Activated CD8-positive, alpha-beta T cell treated with anti-CD3 and anti-CD28 coated beads for 36 hours (primary cell): ENCODE measurements around the gene DGCR2. TPM values are rescaled to one million over a fixed set of nuclear protein-coding genes. Genes with fewer than 3 reads are reported as not detected.
"Not testable (repeated sequence)": the region's sequence is repeated elsewhere in the genome, so short reads cannot be mapped to it uniquely, and the experiment has no call there.

Source experiments
- ATAC-seq: fragments of 200-7000 bp; cut with Tn5 transposase; one replicate; pipeline ENCODE4 v1.10.0; 2021; ENCODE audit warnings: mild to moderate bottlenecking, moderate library complexity
- CTCF ChIA-PET: fragments of 350-600 bp; sonication (Branson Sonifier 250); formaldehyde crosslinking; loops from one replicate; lab custom pipeline; 2021; ENCODE audit warnings: antibody characterized with exemption; lab: Charles Lee
- POLR2A ChIA-PET: fragments of 350-600 bp; sonication (Branson Sonifier 250); formaldehyde crosslinking; loops from one replicate; lab custom pipeline; 2021; ENCODE audit warnings: antibody characterized with exemption; lab: Charles Lee
- DNase-seq: peaks from one replicate; pipeline ENCODE4 v3.0.0-alpha.2; 2020
- H3K27ac Mint-ChIP-seq: one replicate; pipeline ENCODE4 v1.8.0; 2021; ENCODE audit warnings: mild to moderate bottlenecking, mixed read lengths
- H3K27me3 Mint-ChIP-seq: one replicate; pipeline ENCODE4 v1.8.0; 2021; ENCODE audit warnings: mixed read lengths
- H3K36me3 Mint-ChIP-seq: one replicate; pipeline ENCODE4 v1.8.0; 2021; ENCODE audit warnings: low read depth, mixed read lengths
- H3K4me1 Mint-ChIP-seq: one replicate; pipeline ENCODE4 v1.8.0; 2021; ENCODE audit warnings: low read depth, mixed read lengths
- H3K4me3 Mint-ChIP-seq: one replicate; pipeline ENCODE4 v1.8.0; 2021; ENCODE audit warnings: mild to moderate bottlenecking, moderate library complexity, mixed read lengths
- H3K9me3 Mint-ChIP-seq: one replicate; pipeline ENCODE4 v1.8.0; 2021; ENCODE audit warnings: mixed read lengths
- intact Hi-C: fragments of 100-400 bp; cut with micrococcal nuclease; formaldehyde crosslinking; loops from one replicate; pipeline ENCODE4 v1.10.0; 2022
- total RNA-seq, 2 experiments: library from RNA; stranded (reverse); gene quantifications; one replicate each; pipeline ENCODE4 v1.2.3, GENCODE V29; 2021
- TF ChIP-seq, protein P1 (sequence below): fragments of 200-600 bp; IDR thresholded peaks from one replicate; pipeline ENCODE4 v1.8.0; 2022; ENCODE audit warnings: antibody characterized with exemption, mild to moderate bottlenecking

Gene DGCR2
- total RNA-seq, 2 experiments from 2014 or later, result 18.0 to 20.0 TPM

DNA sequence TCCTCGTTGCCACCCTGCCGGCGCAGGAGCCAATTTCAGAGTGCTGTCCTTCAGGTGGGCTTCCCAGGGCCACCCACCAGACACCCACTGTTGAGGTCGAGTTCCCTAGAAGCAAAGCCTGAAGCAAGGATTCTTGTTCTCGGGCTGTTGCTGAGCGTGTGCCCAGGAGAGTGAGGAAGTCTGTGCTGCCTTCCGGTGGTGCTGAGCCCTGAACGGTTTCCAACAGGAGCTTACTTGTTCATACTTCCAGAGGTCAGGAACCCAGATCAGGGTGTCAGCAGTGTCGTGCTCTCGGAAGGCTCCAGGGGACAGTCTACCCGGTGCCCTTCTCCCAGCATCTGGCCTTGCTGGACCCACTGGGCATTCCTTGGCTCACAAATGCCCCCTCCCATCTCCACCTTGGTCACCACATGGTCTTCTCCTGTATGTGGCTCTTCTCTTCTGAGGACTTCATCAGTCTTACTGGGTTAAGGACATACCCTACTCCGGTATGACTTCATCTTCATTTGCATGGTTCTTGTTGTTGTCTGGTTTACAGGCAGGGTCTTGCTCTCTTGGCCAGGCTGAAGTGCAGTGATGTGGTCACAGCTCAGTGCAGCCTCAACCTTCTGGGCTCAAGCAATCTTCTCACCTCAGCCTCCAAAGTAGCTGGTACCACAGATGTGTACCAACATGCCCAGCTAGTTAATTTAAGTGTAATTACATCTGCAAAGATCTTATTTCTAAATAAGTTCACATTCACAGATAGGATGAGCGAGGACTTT, 45.1 kb upstream of the DGCR2 start:
- intact Hi-C loops, result no loop called here
- no peak for DNase-seq
- Mint-ChIP-seq H3K27ac (no peak overlapping the region), H3K4me3 (no peak overlapping the region), H3K4me1 (peaks cover 10% of the 10 kb centered on the region), H3K9me3 (no peaks in the 10 kb centered on the region), H3K36me3 (peaks cover 2% of the 10 kb centered on the region), H3K27me3 (peaks cover 32% of the 10 kb centered on the region)
- TF ChIP-seq, protein P1, sequence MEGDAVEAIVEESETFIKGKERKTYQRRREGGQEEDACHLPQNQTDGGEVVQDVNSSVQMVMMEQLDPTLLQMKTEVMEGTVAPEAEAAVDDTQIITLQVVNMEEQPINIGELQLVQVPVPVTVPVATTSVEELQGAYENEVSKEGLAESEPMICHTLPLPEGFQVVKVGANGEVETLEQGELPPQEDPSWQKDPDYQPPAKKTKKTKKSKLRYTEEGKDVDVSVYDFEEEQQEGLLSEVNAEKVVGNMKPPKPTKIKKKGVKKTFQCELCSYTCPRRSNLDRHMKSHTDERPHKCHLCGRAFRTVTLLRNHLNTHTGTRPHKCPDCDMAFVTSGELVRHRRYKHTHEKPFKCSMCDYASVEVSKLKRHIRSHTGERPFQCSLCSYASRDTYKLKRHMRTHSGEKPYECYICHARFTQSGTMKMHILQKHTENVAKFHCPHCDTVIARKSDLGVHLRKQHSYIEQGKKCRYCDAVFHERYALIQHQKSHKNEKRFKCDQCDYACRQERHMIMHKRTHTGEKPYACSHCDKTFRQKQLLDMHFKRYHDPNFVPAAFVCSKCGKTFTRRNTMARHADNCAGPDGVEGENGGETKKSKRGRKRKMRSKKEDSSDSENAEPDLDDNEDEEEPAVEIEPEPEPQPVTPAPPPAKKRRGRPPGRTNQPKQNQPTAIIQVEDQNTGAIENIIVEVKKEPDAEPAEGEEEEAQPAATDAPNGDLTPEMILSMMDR, result no peak
- ChIA-PET CTCF (interaction anchor here (1.2 kb wide), 1 partner anchor 23 kb away, joined by 4 read pairs; the partner anchor contains the start of gene ESS2), POLR2A (interaction anchor here (1.4 kb wide), 1 partner anchor 23 kb away, joined by 4 read pairs; the partner anchor contains the start of gene ESS2)
- ATAC-seq, result no peak

DNA sequence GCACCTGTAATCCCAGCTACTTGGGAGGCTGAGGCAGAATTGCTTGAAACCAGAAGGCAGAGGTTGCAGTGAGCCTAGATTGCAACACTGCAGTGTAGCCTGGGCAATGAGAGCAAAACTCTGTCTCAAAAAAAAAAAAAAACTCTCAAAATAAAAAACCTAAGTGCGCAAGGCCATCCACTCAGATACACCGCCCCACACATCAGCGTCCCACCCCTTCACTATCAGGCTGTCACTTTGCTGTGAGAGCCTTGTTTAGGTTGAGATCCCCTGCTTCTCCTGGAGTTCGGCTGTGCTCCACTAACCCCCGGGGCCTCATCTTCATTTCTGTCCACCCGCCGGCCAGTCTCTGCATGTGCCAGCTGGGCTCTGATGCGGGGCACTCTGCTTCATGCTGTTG, 44.2 kb upstream of the DGCR2 start:
- H3K9me3 Mint-ChIP-seq, result no peaks in the 10 kb centered on the region
- H3K27me3 Mint-ChIP-seq, result peaks cover 32% of the 10 kb centered on the region
- ATAC-seq, result no peak
- POLR2A ChIA-PET, result interaction anchor here (1.4 kb wide), 1 partner anchor 22 kb away, joined by 4 read pairs; the partner anchor contains the start of gene ESS2
- no peaks in the 10 kb centered on the region for H3K36me3 Mint-ChIP-seq
- no peak overlapping the region for H3K4me3 Mint-ChIP-seq
- DNase-seq, result no peak
- no peak overlapping the region for H3K27ac Mint-ChIP-seq
- TF ChIP-seq, protein P1, result no peak
- CTCF ChIA-PET, result interaction anchor here (1.2 kb wide), 1 partner anchor 22 kb away, joined by 4 read pairs; the partner anchor contains the start of gene ESS2
- H3K4me1 Mint-ChIP-seq, result peaks cover 10% of the 10 kb centered on the region
- intact Hi-C loops, result no loop called here

DNA sequence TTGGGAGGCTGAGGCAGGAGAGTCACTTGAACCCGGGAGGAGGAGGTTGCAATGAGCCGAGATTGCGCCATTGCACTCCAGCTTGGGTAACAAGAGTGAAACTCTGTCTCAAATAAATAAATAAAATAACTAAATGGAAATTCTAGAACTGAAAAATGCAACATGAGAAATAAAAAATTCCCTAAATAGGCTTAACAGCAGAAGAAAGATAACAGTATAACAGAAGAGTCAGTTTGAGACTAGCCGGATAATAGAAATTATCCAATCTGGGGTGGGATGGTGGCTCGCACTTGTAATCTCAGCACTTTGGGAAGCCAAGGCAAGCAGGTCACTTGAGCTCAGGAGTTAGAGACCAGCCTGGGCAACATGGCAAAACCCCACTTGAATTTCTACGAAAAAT, 42.2 kb upstream of the DGCR2 start:
- Mint-ChIP-seq H3K4me3 (no peak overlapping the region), H3K27ac (no peak overlapping the region), H3K36me3 (no peaks in the 10 kb centered on the region), H3K9me3 (no peaks in the 10 kb centered on the region), H3K4me1 (no peaks in the 10 kb centered on the region), H3K27me3 (peaks cover 26% of the 10 kb centered on the region)
- TF ChIP-seq, protein P1, result no peak
- POLR2A ChIA-PET, result no interaction called here
- intact Hi-C loops, result no loop called here
- DNase-seq (no peak), ATAC-seq (no peak)
- CTCF ChIA-PET, result no interaction called here

DNA sequence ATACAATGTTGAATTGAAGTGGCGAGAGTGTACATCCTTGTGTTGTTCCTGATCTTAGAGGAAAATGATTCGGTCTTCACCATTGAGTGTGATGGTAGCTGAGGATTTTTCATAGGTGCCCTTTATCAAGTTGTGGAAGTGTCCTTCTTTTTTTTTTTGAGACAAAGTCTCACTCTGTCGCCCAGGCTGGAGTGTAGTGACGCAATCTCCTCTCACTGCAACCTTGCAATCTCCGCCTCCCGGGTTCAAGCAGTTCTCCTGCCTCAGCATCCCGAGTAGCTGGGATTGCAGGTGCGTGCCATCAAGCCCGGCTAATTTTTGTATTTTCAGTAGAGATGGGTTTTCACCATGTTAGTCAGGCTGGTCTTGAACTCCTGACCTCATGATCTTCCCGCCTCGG, 36.4 kb upstream of the DGCR2 start:
- H3K27ac Mint-ChIP-seq, H3K4me1 Mint-ChIP-seq, H3K27me3 Mint-ChIP-seq, intact Hi-C loops, DNase-seq, H3K36me3 Mint-ChIP-seq, ATAC-seq, H3K9me3 Mint-ChIP-seq, H3K4me3 Mint-ChIP-seq: not testable (repeated sequence)
- CTCF ChIA-PET, result interaction anchor here (1.8 kb wide), 1 partner anchor 11 kb away, joined by 8 read pairs; no protein-coding TSS in a partner anchor
- POLR2A ChIA-PET, result interaction anchor here (1.2 kb wide), 1 partner anchor 14 kb away, joined by 5 read pairs; the partner anchor contains the start of gene ESS2

DNA sequence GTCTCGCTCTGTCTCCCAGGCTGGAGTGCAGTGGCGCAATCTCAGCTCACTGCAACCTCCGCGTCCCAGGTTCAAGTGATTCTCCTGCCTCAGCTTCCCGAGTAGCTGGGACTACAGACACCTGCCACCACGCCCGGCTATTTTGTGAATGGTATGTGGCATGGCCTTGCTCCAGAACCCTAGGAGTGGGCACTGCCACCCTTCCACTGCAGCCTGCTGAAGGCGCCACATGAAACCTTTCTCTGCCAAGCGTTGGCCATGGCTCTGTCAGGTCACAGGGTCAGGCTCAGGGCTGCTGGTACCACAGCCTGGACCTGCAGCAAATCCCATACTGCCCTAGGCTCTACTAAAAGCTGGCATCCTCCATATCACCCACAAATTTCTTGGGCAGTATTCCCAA, 33.9 kb upstream of the DGCR2 start:
- H3K27me3 Mint-ChIP-seq, result peaks cover 20% of the 10 kb centered on the region
- H3K4me1 Mint-ChIP-seq, H3K9me3 Mint-ChIP-seq, DNase-seq, H3K36me3 Mint-ChIP-seq, intact Hi-C loops, H3K4me3 Mint-ChIP-seq, H3K27ac Mint-ChIP-seq, ATAC-seq: not testable (repeated sequence)
- POLR2A ChIA-PET, result interaction anchor here (0.8 to 1.0 kb wide), 2 partner anchors 9 to 17 kb away, joined by 3 to 4 read pairs; no protein-coding TSS in a partner anchor
- CTCF ChIA-PET, result interaction anchor here (0.7 to 1.1 kb wide), 2 partner anchors 11 to 17 kb away, joined by 3 to 4 read pairs; partner anchors contain the start of gene ESS2
